Caco-2 (cell line): ENCODE measurements around the gene SV2C. TPM values are rescaled to one million over a fixed set of nuclear protein-coding genes. Genes with fewer than 3 reads are reported as not detected.

Source experiments
- BruUV-seq: library from RNA; stranded (reverse); fragments of 400-500 nt; replicated peaks from 2 replicates; lab custom pipeline; 2021; lab: Mats Ljungman, UMichigan
- CTCF ChIA-PET: fragments of 300-600 bp; sonication (Branson Sonifier 250); formaldehyde crosslinking; loops from one replicate; lab custom pipeline; 2022; ENCODE audit warnings: antibody characterized with exemption; lab: Charles Lee
- POLR2A ChIA-PET: fragments of 300-600 bp; sonication (Branson Sonifier 250); formaldehyde crosslinking; loops from one replicate; lab custom pipeline; 2022; ENCODE audit warnings: antibody characterized with exemption; lab: Charles Lee
- DNase-seq, 2 experiments: peaks; one replicate each; pipeline versions ENCODE4 v3.0.0 to v3.0.0-alpha.2; 2020 to 2022
- H3K27me3 ChIP-seq: replicated peaks from 2 replicates; pipeline ENCODE4 v1.6.0; 2011; ENCODE audit warnings: low read length; ENCODE audit not compliant: control insufficient read depth, insufficient read depth
- H3K36me3 ChIP-seq: 2 replicates; pipeline ENCODE4 v1.5.1; 2011; ENCODE audit warnings: low read length; ENCODE audit not compliant: control insufficient read depth, insufficient read depth
- H3K4me1 ChIP-seq: fragments of 250-450 bp; sonication (Bioruptor Pico); 2 replicates; pipeline ENCODE4 v1.5.1; 2020; ENCODE audit warnings: mild to moderate bottlenecking
- H3K4me3 ChIP-seq: 2 replicates; pipeline ENCODE4 v1.5.1; 2011; ENCODE audit warnings: low read depth, mild to moderate bottlenecking, control low read depth, low read length
- H3K9me3 ChIP-seq: fragments of 250-450 bp; sonication (Bioruptor Pico); 2 replicates; pipeline ENCODE4 v1.5.1; 2020; ENCODE audit warnings: mild to moderate bottlenecking, moderate library complexity
- H3K27ac Mint-ChIP-seq: one replicate; pipeline ENCODE4 v1.8.0; 2022; ENCODE audit warnings: mixed read lengths; ENCODE audit not compliant: unreplicated experiment
- H3K27me3 Mint-ChIP-seq: one replicate; pipeline ENCODE4 v1.8.0; 2022; ENCODE audit warnings: mixed read lengths; ENCODE audit not compliant: insufficient read depth, unreplicated experiment
- H3K36me3 Mint-ChIP-seq: one replicate; pipeline ENCODE4 v1.8.0; 2022; ENCODE audit warnings: mild to moderate bottlenecking, mixed read lengths; ENCODE audit not compliant: insufficient read depth, unreplicated experiment
- H3K4me1 Mint-ChIP-seq: one replicate; pipeline ENCODE4 v1.8.0; 2022; ENCODE audit warnings: low read depth, mixed read lengths; ENCODE audit not compliant: unreplicated experiment
- H3K4me3 Mint-ChIP-seq: one replicate; pipeline ENCODE4 v1.8.0; 2022; ENCODE audit warnings: mild to moderate bottlenecking, moderate library complexity, mixed read lengths; ENCODE audit not compliant: unreplicated experiment
- H3K9me3 Mint-ChIP-seq: one replicate; pipeline ENCODE4 v1.8.0; 2022; ENCODE audit warnings: mixed read lengths; ENCODE audit not compliant: unreplicated experiment
- intact Hi-C: fragments of 100-400 bp; cut with micrococcal nuclease; formaldehyde crosslinking; loops from one replicate; pipeline ENCODE4 v1.10.0; 2022; ENCODE audit not compliant: unreplicated experiment
- total RNA-seq: library from RNA; stranded (reverse); gene quantifications from 2 replicates; pipeline ENCODE4 v1.2.3, GENCODE V29; 2022
- TF ChIP-seq, protein P1 (sequence below), 2 experiments: fragments of 200-600 bp in 1 of 2; IDR thresholded peaks; 1 replicate in 1 of 2; 2 replicates in 1 of 2; pipeline versions ENCODE4 v1.5.1 to v1.8.0; 2011 to 2022; ENCODE audit warnings: antibody characterized with exemption in 1 of 2, control low read depth in 1 of 2, inconsistent platforms in 1 of 2, low read depth in 1 of 2, low read length in 1 of 2, mild to moderate bottlenecking in 1 of 2, moderate library complexity in 1 of 2; ENCODE audit not compliant: insufficient read depth in 1 of 2, severe bottlenecking in 1 of 2, unreplicated experiment in 1 of 2

The SV2C gene
- total RNA-seq, 1 experiment from 2014 or later, result not detected

DNA sequence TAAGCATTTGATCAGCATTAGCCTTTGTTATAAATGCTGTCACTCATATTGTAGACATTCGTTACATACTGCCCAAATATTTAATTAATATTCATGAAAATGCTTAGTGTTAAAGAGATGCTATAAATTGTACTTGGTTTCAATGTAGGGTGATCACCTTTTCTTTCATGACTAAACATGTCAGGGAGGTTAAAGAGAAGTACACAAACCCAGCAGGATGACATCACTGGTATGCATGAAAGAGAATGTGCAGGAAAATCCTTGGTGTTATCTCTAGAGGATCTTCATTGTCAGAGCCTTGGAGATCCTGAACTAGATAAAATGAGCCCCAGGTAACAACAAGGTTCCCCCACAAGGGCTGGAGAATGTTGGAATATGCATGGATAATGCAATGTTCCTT lies 33.0 kb upstream of the SV2C start:
- no peak overlapping the region for H3K27ac Mint-ChIP-seq
- no peaks in the 10 kb centered on the region for H3K4me1 Mint-ChIP-seq
- TF ChIP-seq, protein P1, sequence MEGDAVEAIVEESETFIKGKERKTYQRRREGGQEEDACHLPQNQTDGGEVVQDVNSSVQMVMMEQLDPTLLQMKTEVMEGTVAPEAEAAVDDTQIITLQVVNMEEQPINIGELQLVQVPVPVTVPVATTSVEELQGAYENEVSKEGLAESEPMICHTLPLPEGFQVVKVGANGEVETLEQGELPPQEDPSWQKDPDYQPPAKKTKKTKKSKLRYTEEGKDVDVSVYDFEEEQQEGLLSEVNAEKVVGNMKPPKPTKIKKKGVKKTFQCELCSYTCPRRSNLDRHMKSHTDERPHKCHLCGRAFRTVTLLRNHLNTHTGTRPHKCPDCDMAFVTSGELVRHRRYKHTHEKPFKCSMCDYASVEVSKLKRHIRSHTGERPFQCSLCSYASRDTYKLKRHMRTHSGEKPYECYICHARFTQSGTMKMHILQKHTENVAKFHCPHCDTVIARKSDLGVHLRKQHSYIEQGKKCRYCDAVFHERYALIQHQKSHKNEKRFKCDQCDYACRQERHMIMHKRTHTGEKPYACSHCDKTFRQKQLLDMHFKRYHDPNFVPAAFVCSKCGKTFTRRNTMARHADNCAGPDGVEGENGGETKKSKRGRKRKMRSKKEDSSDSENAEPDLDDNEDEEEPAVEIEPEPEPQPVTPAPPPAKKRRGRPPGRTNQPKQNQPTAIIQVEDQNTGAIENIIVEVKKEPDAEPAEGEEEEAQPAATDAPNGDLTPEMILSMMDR (IDR thresholded peaks at IDR 0.05; ENCODE audit: insufficient read depth in 1 of 2, low read depth in 1 of 2, low read length in 1 of 2, severe bottlenecking in 1 of 2, unreplicated experiment in 1 of 2), result no peak
- POLR2A ChIA-PET, result no interaction called here
- no TSS peak for BruUV-seq
- CTCF ChIA-PET, result no interaction called here
- H3K4me3 Mint-ChIP-seq, result no peak overlapping the region
- no peak overlapping the region for H3K4me3 ChIP-seq
- no peaks in the 10 kb centered on the region for H3K36me3 ChIP-seq
- H3K9me3 Mint-ChIP-seq, result no peaks in the 10 kb centered on the region
- no peaks in the 10 kb centered on the region for H3K36me3 Mint-ChIP-seq
- intact Hi-C loops, result no loop called here
- H3K9me3 ChIP-seq, result no peaks in the 10 kb centered on the region
- H3K27me3 Mint-ChIP-seq, result peaks cover 5% of the 10 kb centered on the region
- no peaks in the 10 kb centered on the region for H3K4me1 ChIP-seq
- no peak for DNase-seq
- no peaks in the 10 kb centered on the region for H3K27me3 ChIP-seq

DNA sequence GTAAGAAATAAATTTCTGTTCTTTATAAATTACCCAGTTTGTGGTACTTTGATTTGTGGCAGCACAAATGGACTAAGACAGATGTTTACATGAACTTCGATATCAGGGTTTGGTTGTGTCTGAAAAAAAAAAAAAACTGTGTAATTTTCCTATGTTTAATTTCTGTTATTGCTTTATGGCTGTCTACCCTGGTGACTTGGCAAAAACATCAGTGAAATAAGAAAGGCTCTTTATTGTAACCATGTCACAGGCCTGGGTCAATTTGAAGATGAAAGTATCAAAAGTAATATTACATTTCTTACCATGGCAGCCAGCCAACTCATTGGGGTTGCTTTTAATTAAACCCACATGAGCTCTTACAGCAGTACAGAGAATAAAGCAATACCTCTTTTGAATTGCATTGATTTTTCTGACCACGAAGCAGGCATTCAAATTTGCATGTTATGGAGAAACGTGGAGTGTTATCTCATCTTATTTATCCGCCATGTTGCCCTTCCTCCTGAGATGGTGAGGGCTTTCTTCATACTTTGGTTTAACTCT lies 20.6 kb upstream of the SV2C start:
- CTCF ChIA-PET, result no interaction called here
- Histone ChIP-seq H3K27me3 (no peaks in the 10 kb centered on the region), H3K36me3 (no peaks in the 10 kb centered on the region)

DNA sequence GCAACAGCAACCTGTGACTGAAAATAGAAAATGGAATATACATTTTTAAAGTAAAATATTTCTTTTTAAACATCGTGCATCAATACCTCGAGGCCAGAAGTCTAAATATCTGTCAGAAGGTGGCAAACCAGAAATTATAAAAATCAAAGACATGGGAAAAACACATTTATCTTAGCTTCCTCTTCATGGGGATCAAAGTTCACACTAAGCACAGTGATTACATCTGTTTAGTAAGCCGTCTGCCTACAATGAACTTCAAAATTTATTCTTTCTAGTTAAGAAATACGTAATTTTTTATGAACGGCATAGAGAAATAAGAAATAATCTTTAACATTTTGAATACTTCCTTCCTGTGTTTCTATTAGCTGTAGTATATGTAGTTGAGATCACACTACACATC lies 17.9 kb upstream of the SV2C start:
- Histone ChIP-seq H3K4me1 (no peaks in the 10 kb centered on the region), H3K4me3 (no peak overlapping the region), H3K27me3 (no peaks in the 10 kb centered on the region), H3K9me3 (no peaks in the 10 kb centered on the region), H3K36me3 (no peaks in the 10 kb centered on the region)
- TF ChIP-seq, protein P1 (IDR thresholded peaks at IDR 0.05; ENCODE audit: insufficient read depth in 1 of 2, low read depth in 1 of 2, low read length in 1 of 2, severe bottlenecking in 1 of 2, unreplicated experiment in 1 of 2), result no peak
- intact Hi-C loops, result no loop called here
- DNase-seq, result no peak
- H3K9me3 Mint-ChIP-seq, result no peaks in the 10 kb centered on the region
- H3K27me3 Mint-ChIP-seq, result peaks cover 3% of the 10 kb centered on the region
- H3K36me3 Mint-ChIP-seq, result no peaks in the 10 kb centered on the region
- ChIA-PET POLR2A (no interaction called here), CTCF (interaction anchor here (0.5 kb wide), 1 partner anchor 44 kb away, joined by 3 read pairs; no protein-coding TSS in a partner anchor)
- H3K27ac Mint-ChIP-seq, result no peak overlapping the region
- BruUV-seq, result no TSS peak
- no peak overlapping the region for H3K4me3 Mint-ChIP-seq
- H3K4me1 Mint-ChIP-seq, result no peaks in the 10 kb centered on the region

More for the DNA sequence above, 20.6 kb upstream of the SV2C start:
- Histone ChIP-seq H3K4me1 (no peaks in the 10 kb centered on the region), H3K9me3 (no peaks in the 10 kb centered on the region), H3K4me3 (no peak overlapping the region)
- intact Hi-C loops, result no loop called here
- no peaks in the 10 kb centered on the region for H3K9me3 Mint-ChIP-seq
- H3K4me1 Mint-ChIP-seq, result no peaks in the 10 kb centered on the region
- H3K27ac Mint-ChIP-seq, result no peak overlapping the region
- DNase-seq, result no peak
- H3K36me3 Mint-ChIP-seq, result no peaks in the 10 kb centered on the region
- no peak overlapping the region for H3K4me3 Mint-ChIP-seq
- TF ChIP-seq, protein P1 (IDR thresholded peaks at IDR 0.05; ENCODE audit: insufficient read depth in 1 of 2, low read depth in 1 of 2, low read length in 1 of 2, severe bottlenecking in 1 of 2, unreplicated experiment in 1 of 2), result no peak
- peaks cover 3% of the 10 kb centered on the region for H3K27me3 Mint-ChIP-seq
- no TSS peak for BruUV-seq
- POLR2A ChIA-PET, result no interaction called here
